EL (cell line): ENCODE results near the gene ERAL1.
"Not testable (repeated sequence)": the region's sequence is repeated elsewhere in the genome, so short reads cannot be mapped to it uniquely, and the experiment has no call there.

Experiments
- DNase-seq: peaks from one replicate; pipeline ENCODE4 v3.0.0-alpha.2; 2016

The ERAL1 gene

GRCh38 chr17:28855336-28855679, 492 bp downstream of the ERAL1 start:
- DNase-seq = no peak

DNA sequence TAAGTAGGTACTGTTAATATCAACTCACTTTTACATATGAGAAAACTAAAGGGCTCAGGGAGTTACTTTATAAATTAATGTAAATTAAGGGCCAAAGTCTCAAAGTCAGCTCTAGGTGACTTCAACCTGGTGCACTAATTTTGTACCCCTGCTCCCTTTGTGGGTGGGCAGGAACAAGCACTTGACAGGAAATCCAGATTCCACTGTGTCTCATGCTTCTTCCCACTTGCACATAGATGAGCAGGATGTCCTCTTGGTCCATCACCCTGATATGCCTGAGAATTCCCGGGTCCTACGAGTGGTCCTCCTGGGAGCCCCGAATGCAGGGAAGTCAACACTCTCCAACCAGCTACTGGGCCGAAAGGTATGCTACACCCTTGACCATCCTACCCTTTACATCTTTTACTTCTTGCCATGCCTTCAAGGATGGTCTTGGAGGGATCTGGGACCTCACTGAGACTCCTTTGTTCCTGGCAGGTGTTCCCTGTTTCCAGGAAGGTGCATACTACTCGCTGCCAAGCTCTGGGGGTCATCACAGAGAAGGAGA, 1.3 kb downstream of the ERAL1 start:
- DNase-seq = no peak

DNA sequence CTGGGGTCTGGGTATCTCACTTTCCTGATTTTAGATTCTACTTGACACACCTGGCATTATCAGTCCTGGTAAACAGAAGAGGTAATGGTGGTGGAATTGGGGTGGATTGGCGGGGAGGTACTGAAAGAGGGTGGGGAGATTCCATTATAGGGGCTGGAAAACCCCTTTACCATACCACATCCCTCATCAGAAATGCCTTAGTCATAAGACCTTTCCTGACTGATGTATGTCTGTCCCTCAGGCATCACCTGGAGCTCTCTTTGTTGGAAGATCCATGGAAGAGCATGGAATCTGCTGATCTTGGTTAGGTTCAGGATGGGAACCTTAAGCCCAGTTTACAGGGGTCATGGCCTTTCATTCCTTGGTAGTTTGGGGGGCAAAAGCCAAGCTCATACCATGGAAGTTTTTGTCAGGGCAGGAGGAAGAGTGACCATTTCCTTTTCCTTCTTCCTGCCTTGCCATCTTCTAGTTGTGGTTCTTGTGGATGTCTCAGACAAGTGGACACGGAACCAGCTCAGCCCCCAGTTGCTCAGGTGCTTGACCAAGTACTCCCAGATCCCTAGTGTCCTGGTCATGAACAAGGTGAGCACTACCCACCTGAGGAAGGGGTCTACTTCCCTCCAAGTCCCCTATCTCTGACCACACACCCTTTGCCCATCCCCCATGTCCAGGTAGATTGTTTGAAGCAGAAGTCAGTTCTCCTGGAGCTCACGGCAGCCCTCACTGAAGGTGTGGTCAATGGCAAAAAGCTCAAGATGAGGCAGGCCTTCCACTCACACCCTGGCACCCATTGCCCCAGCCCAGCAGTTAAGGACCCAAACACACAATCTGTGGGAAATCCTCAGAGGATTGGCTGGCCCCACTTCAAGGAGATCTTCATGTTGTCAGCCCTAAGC, 3.3 kb downstream of the ERAL1 start:
- no peak for DNase-seq

DNA sequence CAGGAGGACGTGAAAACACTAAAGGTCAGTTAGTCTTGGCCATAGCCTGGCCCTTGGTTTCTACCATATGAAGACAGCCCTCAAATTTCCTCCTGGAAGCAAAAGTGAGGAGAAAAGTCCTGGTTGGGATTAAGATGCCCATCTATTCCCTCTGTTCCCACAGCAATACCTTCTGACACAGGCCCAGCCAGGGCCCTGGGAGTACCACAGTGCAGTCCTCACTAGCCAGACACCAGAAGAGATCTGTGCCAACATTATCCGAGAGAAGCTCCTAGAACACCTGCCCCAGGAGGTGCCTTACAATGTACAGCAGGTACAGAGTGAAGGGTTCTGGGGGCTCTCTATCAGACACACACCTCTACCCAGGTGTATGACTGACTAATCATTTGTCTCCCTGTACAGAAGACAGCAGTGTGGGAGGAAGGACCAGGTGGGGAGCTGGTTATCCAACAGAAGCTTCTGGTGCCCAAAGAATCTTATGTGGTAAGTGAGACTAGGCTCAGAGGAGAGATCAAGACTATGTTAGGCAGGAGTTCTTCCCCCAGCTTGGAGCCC, 4.1 kb downstream of the ERAL1 start:
- DNase-seq = no peak

GRCh38 chr17:28860363-28860808, 5.6 kb downstream of the ERAL1 start:
- DNase-seq = no peak

GRCh38 chr17:28861393-28862203, 6.8 kb downstream of the ERAL1 start:
- DNase-seq = no peak

- DNase-seq = no peak
Observed at GRCh38 chr17:28862561-28862960, 7.7 kb downstream of the ERAL1 start.

DNA sequence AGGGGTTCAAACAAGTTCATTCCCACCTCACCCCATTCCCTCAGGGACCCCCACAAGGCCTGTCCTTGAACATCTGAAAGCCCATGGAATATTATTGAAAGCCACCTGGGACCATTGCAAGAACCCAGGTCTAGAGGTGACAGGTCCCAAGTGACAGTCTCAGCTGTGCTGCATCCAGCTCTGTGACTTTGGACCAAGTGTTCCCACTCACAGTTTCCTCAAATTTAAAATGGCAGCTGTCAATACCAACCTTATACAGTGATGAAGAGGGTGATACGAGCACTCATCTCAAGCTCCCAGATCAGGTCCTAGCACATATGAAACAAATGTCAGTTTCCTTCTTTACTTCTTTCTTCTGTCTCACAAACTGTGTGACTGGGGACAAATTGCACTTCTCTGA, 9.1 kb downstream of the ERAL1 start:
- DNase-seq = no peak

DNA sequence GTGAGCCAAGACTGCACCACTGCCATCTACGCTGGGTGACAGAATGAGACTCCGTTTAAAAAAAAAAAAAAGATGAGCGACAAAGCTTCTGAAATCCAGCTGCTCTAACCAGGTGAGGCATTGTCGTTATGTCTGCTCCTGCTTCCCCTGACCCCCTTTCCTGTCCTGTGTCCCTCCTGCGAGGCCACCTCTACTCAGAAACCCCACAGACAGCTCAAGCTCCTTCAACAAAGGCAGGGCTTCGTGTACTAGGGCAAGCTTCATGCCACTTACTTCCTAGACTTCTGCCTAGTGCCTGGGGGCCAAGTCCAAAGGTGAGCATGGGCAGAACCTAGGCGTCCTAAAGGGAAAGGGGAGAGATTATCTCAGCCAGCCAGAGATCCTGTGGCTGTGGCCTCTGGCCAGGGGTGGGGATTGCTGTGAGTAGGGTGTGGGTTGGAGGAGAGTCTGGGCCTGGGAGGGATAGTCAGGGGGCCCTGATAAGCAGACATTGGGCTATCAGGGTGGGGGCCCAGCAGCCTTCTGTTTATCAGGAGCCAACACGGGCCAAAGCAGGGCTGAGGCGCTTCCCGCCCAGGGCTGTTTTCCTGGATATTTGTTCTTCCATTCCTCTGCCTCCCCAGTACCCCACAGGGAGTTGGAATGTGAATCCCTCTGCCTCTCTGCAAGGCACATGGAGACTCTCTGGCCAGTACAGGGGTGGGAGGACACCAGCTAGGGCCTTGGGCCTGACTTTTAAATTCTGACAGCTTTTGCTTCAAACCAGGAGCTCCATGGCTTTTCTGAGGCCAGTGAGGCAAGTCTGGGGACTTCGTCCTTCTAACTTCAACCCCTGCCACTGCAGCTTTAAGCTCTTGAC, 10.4 kb downstream of the ERAL1 start:
- DNase-seq = no peak

DNA sequence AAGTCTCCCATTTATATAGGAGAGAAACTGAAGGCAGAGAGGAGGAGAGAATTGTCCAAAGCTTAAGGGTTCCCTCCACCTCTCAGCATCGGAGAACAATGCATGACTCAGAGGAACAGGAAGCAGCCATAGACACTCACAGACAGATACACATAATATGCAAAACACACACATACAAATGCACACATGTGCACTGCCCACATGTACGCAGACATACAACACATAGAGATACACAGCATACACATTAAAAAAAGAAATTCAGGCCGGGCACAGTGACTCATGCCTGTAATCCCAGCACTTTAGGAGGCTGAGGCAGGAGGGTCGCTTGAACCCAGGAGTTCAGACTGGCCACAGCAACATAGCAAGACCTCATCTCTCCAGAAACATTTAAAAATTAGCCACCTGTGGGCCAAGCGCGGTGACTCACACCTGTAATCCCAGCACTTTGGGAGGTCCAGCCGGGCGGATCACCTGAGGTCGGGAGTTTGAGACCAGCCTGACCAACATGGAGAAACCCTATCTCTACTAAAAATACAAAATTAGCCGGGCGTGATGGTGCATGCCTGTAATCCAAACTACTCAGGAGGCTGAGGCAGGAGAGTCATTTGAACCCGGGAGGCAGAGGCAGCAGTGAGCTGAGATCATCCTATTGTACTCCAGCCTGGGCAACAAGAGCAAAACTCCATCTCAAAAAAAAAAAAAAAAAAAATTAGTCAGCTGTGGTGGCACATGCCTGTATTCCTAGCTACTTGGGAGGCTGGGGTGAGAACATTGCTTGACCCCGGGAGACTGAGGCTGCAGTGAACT, 11.3 kb downstream of the ERAL1 start:
- no peak for DNase-seq

GRCh38 chr17:28867276-28867675, 12.5 kb downstream of the ERAL1 start:
- DNase-seq = no peak

DNA sequence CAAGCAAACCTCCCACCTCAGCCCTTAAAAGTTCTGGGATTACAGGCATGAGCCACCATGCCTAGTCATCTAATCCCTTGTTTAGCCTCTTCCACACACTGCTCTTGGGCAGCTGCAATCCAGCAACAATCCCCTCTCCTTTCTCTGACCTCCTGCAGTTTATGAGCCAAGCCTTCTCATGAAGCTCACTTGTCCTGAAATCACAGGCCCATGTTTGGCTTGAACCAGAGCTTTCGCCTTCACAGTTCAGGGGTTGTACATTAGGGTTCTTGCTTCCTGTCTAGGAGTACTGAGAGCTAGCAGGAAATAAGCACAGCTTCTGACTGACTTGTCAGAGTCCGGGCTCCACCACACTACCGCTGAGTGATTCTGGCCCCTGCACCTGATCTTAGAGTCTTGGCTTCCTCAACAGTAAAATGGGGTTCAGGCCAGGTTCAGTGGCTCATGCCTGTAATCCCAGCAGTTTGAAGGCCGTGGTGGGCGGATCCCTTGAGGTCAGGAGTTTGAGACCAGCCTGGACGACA, 16.3 kb downstream of the ERAL1 start:
- DNase-seq = no peak

DNA sequence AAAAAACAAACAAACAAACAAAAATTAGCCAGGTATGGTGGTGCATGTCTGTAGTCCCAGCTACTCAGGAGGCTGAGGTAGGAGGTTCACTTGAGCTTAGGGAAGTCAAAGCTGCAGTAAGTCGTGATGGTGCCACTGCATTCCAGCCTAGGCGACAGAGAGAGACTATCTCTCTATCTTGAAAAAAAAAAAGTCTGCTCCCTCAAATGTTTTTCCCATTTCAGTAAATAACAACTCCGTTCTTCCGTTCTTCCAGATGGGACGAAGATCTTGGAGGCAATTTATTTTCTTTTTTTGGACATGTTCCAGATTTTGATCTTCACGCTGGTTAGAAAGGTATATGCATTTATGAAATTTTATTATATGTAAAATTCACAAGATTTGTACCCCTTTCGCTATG, 19.0 kb downstream of the ERAL1 start:
- no peak for DNase-seq

DNA sequence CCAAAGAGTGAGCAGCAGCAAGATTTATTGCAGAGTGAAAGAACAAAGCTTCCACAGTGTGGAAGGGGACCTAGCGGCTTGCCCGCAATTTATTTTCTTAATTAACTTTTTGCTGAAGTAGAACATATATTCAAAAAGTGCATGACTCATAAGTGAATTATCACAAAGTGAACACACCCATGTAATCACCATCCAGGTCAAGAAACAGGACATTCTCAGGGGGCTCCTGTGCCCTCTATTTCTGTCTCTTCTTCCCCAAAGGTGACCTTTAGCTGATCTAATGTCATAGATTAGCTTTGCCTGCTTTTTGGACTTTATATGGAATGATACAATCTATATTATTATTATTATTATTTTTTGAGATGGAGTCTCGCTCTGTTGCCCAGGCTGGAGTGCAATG, 19.9 kb downstream of the ERAL1 start:
- no peak for DNase-seq

GRCh38 chr17:28875848-28876550, 21.2 kb downstream of the ERAL1 start:
- DNase-seq = no peak

DNA sequence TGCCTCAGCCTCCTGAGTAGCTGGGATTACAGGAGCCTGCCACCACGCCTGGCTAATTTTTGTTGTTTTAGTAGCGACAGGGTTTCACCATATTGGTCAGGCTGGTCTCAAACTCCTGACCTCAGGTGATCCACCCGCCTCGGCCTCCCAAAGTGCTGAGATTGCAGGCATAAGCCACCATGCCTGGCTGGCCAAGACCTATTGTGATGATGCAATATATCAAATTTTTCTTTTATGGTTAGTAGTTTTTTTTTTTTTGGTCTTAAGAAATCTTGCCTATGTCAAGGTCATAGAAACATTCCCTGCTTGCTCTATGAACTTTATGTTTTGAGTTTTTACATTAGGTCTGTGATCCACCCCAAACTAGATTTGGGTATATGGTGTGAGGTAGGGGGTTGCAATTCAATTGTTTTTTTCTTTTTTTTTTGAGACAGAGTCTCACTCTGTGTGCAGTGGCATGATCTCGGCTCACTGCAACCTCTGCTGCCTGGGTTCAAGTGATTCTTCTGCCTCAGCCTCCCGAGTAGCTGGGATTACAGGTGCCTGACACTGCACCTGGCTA, 22.4 kb downstream of the ERAL1 start:
- DNase-seq = not testable (repeated sequence)

DNA sequence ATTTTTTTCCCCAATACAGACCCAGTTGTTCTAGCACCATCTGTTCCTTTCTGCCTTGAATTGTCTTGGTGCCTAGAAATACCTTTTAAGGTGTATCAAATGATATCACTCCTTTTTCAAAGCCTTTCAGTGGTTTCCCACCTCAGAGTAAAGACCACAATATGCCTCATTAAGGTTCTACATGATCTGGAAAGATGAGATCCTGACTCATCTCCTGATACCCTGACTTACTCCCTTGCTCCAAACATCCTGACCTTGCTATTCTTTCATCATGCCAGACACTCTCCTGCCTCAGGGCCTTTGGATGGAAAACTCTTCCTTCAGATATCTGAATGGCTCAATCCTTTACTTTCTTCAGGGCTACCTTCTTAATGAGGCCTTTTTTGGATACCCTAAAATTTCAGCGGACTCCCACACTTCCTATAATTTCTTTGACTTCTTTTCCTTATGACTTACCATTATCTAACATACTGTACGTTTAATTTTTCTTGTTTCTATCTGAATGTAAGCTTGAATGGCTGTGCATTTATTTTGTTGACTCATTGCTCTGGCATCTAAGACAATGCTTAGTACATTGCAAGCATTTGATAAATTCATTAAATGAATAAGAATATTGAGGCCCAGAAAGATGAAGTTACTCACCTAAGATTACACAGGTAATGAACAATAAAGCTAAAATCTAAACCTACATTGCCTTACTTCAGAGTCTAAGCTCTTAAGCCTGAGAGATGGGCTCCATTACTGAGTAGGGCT, 23.5 kb downstream of the ERAL1 start:
- DNase-seq = peak; percentile 31

DNA sequence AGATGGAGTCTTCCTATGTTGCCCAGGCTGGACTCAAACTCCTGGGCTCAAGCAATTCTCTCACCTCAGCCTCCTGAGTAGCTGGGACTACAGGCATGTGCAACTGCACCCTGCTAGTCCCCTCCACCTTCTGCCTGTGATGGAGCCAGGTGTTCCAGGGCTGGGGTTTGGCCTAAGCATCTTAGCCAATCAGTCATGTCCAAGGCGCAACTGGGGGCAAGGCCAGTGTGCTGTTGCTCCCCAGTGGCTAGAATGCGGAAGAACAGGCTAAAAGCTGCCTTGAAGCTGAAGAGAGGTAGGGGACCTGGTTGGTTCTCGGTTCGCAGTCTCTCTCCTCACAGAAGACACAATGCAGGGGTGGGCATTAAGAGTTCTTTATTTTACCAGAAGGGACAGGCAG, 24.2 kb downstream of the ERAL1 start:
- peak; percentile 36 for DNase-seq

DNA sequence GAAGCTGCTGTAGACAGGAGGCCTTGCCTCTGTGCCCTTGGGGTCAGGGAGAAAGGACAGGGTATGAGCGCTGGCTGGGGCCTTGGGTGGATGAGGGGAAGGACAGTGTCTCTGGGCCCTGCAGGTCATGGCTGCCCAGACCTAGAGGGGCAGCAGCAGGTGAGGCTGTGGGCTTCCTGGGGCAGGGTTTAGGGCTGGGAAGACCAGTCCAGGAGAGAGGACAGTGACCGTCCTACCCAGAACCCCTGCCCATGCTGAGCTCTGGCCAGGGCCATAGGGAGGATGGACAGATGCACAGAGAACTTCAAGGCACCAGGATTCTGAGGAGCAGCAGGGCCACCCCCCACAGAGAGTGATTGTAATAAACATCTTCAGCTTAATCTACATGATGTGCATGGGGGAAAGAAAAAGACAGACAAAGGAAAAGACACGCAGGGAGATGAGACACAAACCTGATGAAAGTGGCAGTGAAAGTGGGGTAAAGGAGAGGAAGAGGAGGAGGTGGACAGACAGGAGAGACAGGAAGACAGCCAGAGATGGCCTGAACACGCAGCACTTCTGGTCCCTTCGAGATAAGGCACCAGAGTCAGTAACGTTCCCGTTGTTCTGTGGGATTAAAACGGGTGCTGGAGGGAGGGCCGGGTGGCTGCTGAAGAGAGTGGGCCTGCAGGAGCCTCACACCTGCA, 25.2 kb downstream of the ERAL1 start:
- DNase-seq = no peak
